Gastroesophageal sphincter (tissue), 4 donors: ENCODE measurements around the gene CCDC137. TPM values are rescaled to one million over a fixed set of nuclear protein-coding genes. Genes with fewer than 3 reads are reported as not detected.
A peak's percentile ranks its signal among the peaks of the same experiment; 100 is the strongest.
"Not testable (repeated sequence)": the region's sequence is repeated elsewhere in the genome, so short reads cannot be mapped to it uniquely, and the experiment has no call there.

ENCODE experiments used
- ATAC-seq: fragments of 150-250 bp; one replicate; pipeline ENCODE4 v1.9.1; 2016; ENCODE audit warnings: mild to moderate bottlenecking, moderate library complexity
- H3K27ac ChIP-seq, 4 donors: fragments of 200-600 bp; sonication (generic) in 3 of 4; 1 replicate in 3 of 4; 2 replicates in 1 of 4; pipeline ENCODE4 v1.5.1; 2016 to 2019
- H3K27me3 ChIP-seq: fragments of 200-600 bp; sonication (generic); one replicate; pipeline ENCODE4 v1.5.1; 2019
- H3K36me3 ChIP-seq, 2 donors: fragments of 200-600 bp; sonication (generic); one replicate each; pipeline ENCODE4 v1.5.1; 2019; ENCODE audit warnings: control low read depth in 1 of 2
- H3K4me1 ChIP-seq, 3 donors: fragments of 200-600 bp; sonication (generic); 1 replicate in 2 of 3; 2 replicates in 1 of 3; pipeline ENCODE4 v1.5.1; 2016 to 2019; ENCODE audit warnings: control low read depth in 2 of 3
- H3K4me3 ChIP-seq, 2 donors: fragments of 200-600 bp; sonication (generic); one replicate each; pipeline ENCODE4 v1.5.1; 2019; ENCODE audit warnings: mild to moderate bottlenecking in 1 of 2, moderate library complexity in 1 of 2
- H3K9me3 ChIP-seq, 3 donors: fragments of 200-600 bp; sonication (generic); one replicate each; pipeline ENCODE4 v1.5.1; 2017 to 2019; ENCODE audit warnings: control low read depth in 2 of 3
- CTCF ChIP-seq, 4 experiments: fragments of 200-600 bp in 2 of 4; fragments of 450-650 bp in 2 of 4; sonication (generic) in 1 of 4; IDR thresholded peaks; one replicate each; pipeline ENCODE4 v1.5.1; 2017 to 2019; ENCODE audit warnings: antibody characterized with exemption in 4 of 4, mild to moderate bottlenecking in 2 of 4, moderate library complexity in 2 of 4
- EP300 ChIP-seq: sonication (generic); formaldehyde crosslinking; IDR thresholded peaks from one replicate; pipeline ENCODE4 v1.6.1; 2017; ENCODE audit warnings: antibody characterized with exemption, mild to moderate bottlenecking
- POLR2A ChIP-seq, 2 donors: fragments of 450-650 bp; IDR thresholded peaks; one replicate each; pipeline ENCODE4 v1.6.1; 2017; ENCODE audit warnings: antibody characterized with exemption in 2 of 2, mild to moderate bottlenecking in 2 of 2, moderate library complexity in 1 of 2
- POLR2AphosphoS5 ChIP-seq: sonication (generic); formaldehyde crosslinking; IDR thresholded peaks from one replicate; pipeline ENCODE4 v1.6.1; 2017; ENCODE audit warnings: antibody characterized with exemption
- WGBS, 2 donors: methylation state at CpG; one replicate each; pipeline ENCODE4 v1.1.5; 2018; ENCODE audit warnings: low coverage in 1 of 2; 5-methylcytosine and 5-hydroxymethylcytosine counted together
- total RNA-seq, 4 donors: library from RNA; depleted of rRNA; stranded (reverse); fragments of >200 nt; gene quantifications; one replicate each; pipeline ENCODE4 v1.1.0, GENCODE V29; 2016

The CCDC137 gene
- total RNA-seq, 4 donors from 2014 or later, result 8.2 to 16.1 (median 11.4) TPM

- TF ChIP-seq CTCF (IDR thresholded peaks at IDR 0.05), result peak in 3 of 4 experiments; percentile 62 to 67 (median 62)
- not testable (repeated sequence) for H3K9me3 ChIP-seq
- 35 to 37% methylated on average over 5 to 11 of the region's 18 CpGs for WGBS, 2 donors
Measured at GRCh38 chr17:81675515-81676221, 9.1 kb downstream of the CCDC137 start.

GRCh38 chr17:81676906-81677305 lies 10.4 kb downstream of the CCDC137 start:
- H3K9me3 ChIP-seq, result no peaks in the 10 kb centered on the region
- H3K36me3 ChIP-seq, result peaks cover 0 to 57% of the 10 kb centered on the region in 2 donors
- no peak for ATAC-seq
- 80 to 86% methylated on average over 1 to 4 of the region's 17 CpGs for WGBS, 2 donors
- H3K27ac ChIP-seq, result no peak overlapping the region
- TF ChIP-seq POLR2A (IDR thresholded peaks at IDR 0.05), result no peak
- TF ChIP-seq CTCF (IDR thresholded peaks at IDR 0.05), result no peak
- no peak for TF ChIP-seq EP300
- no peak for TF ChIP-seq POLR2AphosphoS5
- no peaks in the 10 kb centered on the region for H3K27me3 ChIP-seq
- H3K4me1 ChIP-seq, result peaks cover 0 to 6% (median 2%) of the 10 kb centered on the region in 3 donors
- no peak overlapping the region for H3K4me3 ChIP-seq

More at GRCh38 chr17:81675515-81676221, 9.1 kb downstream of the CCDC137 start:
- not testable (repeated sequence) for H3K27me3 ChIP-seq, H3K4me3 ChIP-seq, ATAC-seq, H3K4me1 ChIP-seq, H3K27ac ChIP-seq
- peaks cover 0 to 57% of the 10 kb centered on the region in 2 donors for H3K36me3 ChIP-seq

GRCh38 chr17:81680150-81680549 lies 13.6 kb downstream of the CCDC137 start:
- H3K27me3 ChIP-seq, result no peaks in the 10 kb centered on the region
- ATAC-seq, result no peak
- H3K36me3 ChIP-seq, result peaks cover 0 to 29% of the 10 kb centered on the region in 2 donors
- no peak overlapping the region for H3K27ac ChIP-seq
- 79 to 80% methylated on average over 1 to 11 of the region's 11 CpGs for WGBS, 2 donors
- H3K4me1 ChIP-seq, result peaks cover 0 to 30% (median 19%) of the 10 kb centered on the region in 3 donors
- H3K4me3 ChIP-seq, result no peak overlapping the region
- TF ChIP-seq CTCF (IDR thresholded peaks at IDR 0.05), result no peak
- TF ChIP-seq POLR2AphosphoS5, result no peak
- no peak for TF ChIP-seq EP300
- no peak for TF ChIP-seq POLR2A (IDR thresholded peaks at IDR 0.05)
- no peaks in the 10 kb centered on the region for H3K9me3 ChIP-seq

- TF ChIP-seq CTCF (IDR thresholded peaks at IDR 0.05) (no peak), EP300 (no peak), POLR2AphosphoS5 (no peak), POLR2A (IDR thresholded peaks at IDR 0.05) (no peak)
- Histone ChIP-seq H3K27ac (no peak overlapping the region), H3K4me3 (no peak overlapping the region), H3K9me3 (no peaks in the 10 kb centered on the region), H3K4me1 (peaks cover 0 to 45% (median 24%) of the 10 kb centered on the region in 3 donors), H3K27me3 (no peaks in the 10 kb centered on the region), H3K36me3 (peaks cover 0 to 40% of the 10 kb centered on the region in 2 donors)
- WGBS, 2 donors, result 78% methylated on average over 8 of the region's 17 CpGs; no CpG with 5 or more reads in 1 of the 2 donors
- no peak for ATAC-seq
Measured at GRCh38 chr17:81681672-81682071, 15.1 kb downstream of the CCDC137 start.
